HFFc6 (cell line): ENCODE data around the gene NR0B2. TPM values are rescaled to one million over a fixed set of nuclear protein-coding genes. Genes with fewer than 3 reads are reported as not detected.

Source experiments
- DNase-seq: peaks from one replicate; pipeline ENCODE4 v3.0.0-alpha.2; 2018
- H3K27ac Mint-ChIP-seq: 2 replicates; pipeline ENCODE4 v1.8.0; 2020; ENCODE audit warnings: mild to moderate bottlenecking, mixed read lengths
- H3K27me3 Mint-ChIP-seq: 2 replicates; pipeline ENCODE4 v1.8.0; 2021; ENCODE audit warnings: mild to moderate bottlenecking, moderate library complexity, mixed read lengths; ENCODE audit not compliant: insufficient read depth
- H3K36me3 Mint-ChIP-seq: 2 replicates; pipeline ENCODE4 v1.8.0; 2021; ENCODE audit warnings: low read depth, mixed read lengths
- H3K4me1 Mint-ChIP-seq: 2 replicates; pipeline ENCODE4 v1.8.0; 2020; ENCODE audit warnings: low read depth, mixed read lengths
- H3K4me3 Mint-ChIP-seq: 2 replicates; pipeline ENCODE4 v1.8.0; 2020; ENCODE audit warnings: mild to moderate bottlenecking, moderate library complexity, mixed read lengths
- H3K9me3 Mint-ChIP-seq: 2 replicates; pipeline ENCODE4 v1.8.0; 2020; ENCODE audit warnings: mild to moderate bottlenecking, mixed read lengths
- CTCF ChIP-seq: fragments of 200-600 bp; sonication (generic); IDR thresholded peaks from 2 replicates; pipeline ENCODE4 v1.5.0; 2021; ENCODE audit warnings: antibody characterized with exemption, mild to moderate bottlenecking
- long read RNA-seq: library from polyadenylated mRNA; unstranded; transcript quantifications from one replicate; pipeline ENCODE4 v2.0.0, GENCODE V29; 2019
- total RNA-seq, 6 experiments: library from RNA; stranded (reverse); fragmentation: NEBNext Ultra II Directional; extraction: Animal tissue kit (Norgen Biotek cat#: 25700); gene quantifications; 2 replicates in 1 of 6; 3 replicates in 5 of 6; pipeline ENCODE4 v1.2.3, GENCODE V29; 2021

NR0B2 gene
- not detected for total RNA-seq
- long read RNA-seq = 0 reads

GRCh38 chr1:26913754-26914619 lies at the start of gene NR0B2:
Gene NR0B2 (minus strand): TSS chr1:26913975. CDS start chr1:26913940, 35 bp downstream.
- TF ChIP-seq CTCF = no peak
- no peak within 1 kb of the TSS for H3K27ac Mint-ChIP-seq
- no peak for DNase-seq
- no peaks in the 10 kb centered on the region for H3K4me1 Mint-ChIP-seq
- H3K36me3 Mint-ChIP-seq = no peaks in the 10 kb centered on the region
- no peak within 1 kb of the TSS for H3K4me3 Mint-ChIP-seq
- no peaks in the 10 kb centered on the region for H3K9me3 Mint-ChIP-seq
- peaks cover 12% of the 10 kb centered on the region for H3K27me3 Mint-ChIP-seq

- Mint-ChIP-seq H3K36me3 (no peaks in the 10 kb centered on the region), H3K4me1 (peaks cover 36% of the 10 kb centered on the region), H3K4me3 (peak overlapping the region; percentile 49), H3K27ac (peak overlapping the region; percentile 28; the same call in 1 of the 2 replicates), H3K9me3 (no peaks in the 10 kb centered on the region), H3K27me3 (peaks cover 8% of the 10 kb centered on the region)
- peak; percentile 92 for DNase-seq
- no peak for TF ChIP-seq CTCF
These were observed 48.1 kb upstream of the NR0B2 start for GRCh38 chr1:26961826-26962225.

GRCh38 chr1:26960625-26960966 lies 46.8 kb upstream of the NR0B2 start:
- no peak for DNase-seq
- H3K4me3 Mint-ChIP-seq = peak overlapping the region; percentile 60
- H3K36me3 Mint-ChIP-seq = peaks cover 9% of the 10 kb centered on the region; the same call in 1 of the 2 replicates
- H3K27me3 Mint-ChIP-seq = peaks cover 14% of the 10 kb centered on the region
- H3K9me3 Mint-ChIP-seq = peaks cover 10% of the 10 kb centered on the region
- TF ChIP-seq CTCF = no peak
- peak overlapping the region; percentile 21; the same call in 1 of the 2 replicates for H3K27ac Mint-ChIP-seq
- H3K4me1 Mint-ChIP-seq = peaks cover 31% of the 10 kb centered on the region

- Mint-ChIP-seq H3K27me3 (peaks cover 14% of the 10 kb centered on the region), H3K9me3 (peaks cover 13% of the 10 kb centered on the region), H3K27ac (peak within 1 kb of the TSS; percentile 21; the same call in 1 of the 2 replicates), H3K36me3 (peaks cover 12% of the 10 kb centered on the region; the same call in 1 of the 2 replicates), H3K4me3 (peak within 1 kb of the TSS; percentile 60), H3K4me1 (peaks cover 31% of the 10 kb centered on the region)
- no peak for DNase-seq
- 0 out of 2 replicates have a peak, but pooled peaks have one; percentile 9 for TF ChIP-seq CTCF
These were observed 46.2 kb upstream of the NR0B2 start, which contains the start of gene KDF1 for GRCh38 chr1:26959722-26960624. Gene KDF1 (minus strand): TSS chr1:26960468. CDS start chr1:26952380, 8,088 bp downstream.

- peaks cover 12% of the 10 kb centered on the region; the same call in 1 of the 2 replicates for H3K36me3 Mint-ChIP-seq
- H3K27me3 Mint-ChIP-seq = peaks cover 14% of the 10 kb centered on the region
- H3K4me3 Mint-ChIP-seq = no peak overlapping the region
- H3K9me3 Mint-ChIP-seq = peaks cover 13% of the 10 kb centered on the region
- peaks cover 31% of the 10 kb centered on the region for H3K4me1 Mint-ChIP-seq
- DNase-seq = no peak
- no peak for TF ChIP-seq CTCF
- H3K27ac Mint-ChIP-seq = no peak overlapping the region
These were observed 45.5 kb upstream of the NR0B2 start for GRCh38 chr1:26959270-26959669.
